ENCODE results near the gene PLD2.
"Not testable (repeated sequence)": the region's sequence is repeated elsewhere in the genome, so short reads cannot be mapped to it uniquely, and the experiment has no call there.

The PLD2 gene

GRCh38 chr17:4858068-4858881 lies 51.3 kb downstream of the PLD2 start:
- no peak for DNase-seq

GRCh38 chr17:4858882-4859260 lies 51.9 kb downstream of the PLD2 start:
- DNase-seq: no peak

DNA sequence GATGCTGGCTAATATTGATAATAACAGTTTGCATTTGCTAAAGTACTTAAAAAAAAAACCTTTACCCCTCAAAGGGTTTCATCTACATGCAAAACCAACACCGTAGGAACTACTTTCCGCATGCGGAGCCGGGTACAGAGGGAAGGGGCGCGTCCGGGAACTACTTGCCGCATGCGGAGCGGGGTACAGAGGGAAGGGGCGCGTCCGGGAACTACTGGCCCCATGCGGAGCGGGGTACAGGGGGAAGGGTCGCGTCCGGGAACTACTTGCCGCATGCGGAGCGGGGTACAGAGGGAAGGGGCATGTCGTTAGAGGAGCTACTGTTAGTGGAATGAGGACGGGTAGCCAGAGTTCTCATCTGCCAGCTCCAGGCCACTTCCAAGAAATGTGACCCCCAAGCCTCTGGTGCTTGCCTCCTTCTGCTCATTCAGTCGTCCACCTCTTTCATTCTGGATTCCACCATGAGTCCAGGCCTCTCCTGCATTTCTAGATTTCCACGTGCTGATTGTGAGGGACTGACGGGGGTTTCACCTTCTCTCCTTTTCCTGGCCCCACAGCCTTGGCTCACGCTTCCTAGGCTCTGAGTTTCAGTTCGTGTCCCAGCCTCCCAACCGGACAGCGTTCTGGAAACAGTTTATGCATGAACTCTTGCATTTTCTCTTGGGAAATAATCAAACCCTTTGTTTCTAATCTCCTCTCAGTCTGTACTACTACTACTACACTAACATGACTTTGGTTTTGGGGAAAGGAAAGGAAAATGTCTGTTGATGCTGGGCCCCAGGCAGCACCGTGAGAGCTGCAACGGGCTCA lies 53.1 kb downstream of the PLD2 start:
- no peak for DNase-seq

GRCh38 chr17:4860651-4861050 lies 53.7 kb downstream of the PLD2 start:
- DNase-seq: no peak

DNA sequence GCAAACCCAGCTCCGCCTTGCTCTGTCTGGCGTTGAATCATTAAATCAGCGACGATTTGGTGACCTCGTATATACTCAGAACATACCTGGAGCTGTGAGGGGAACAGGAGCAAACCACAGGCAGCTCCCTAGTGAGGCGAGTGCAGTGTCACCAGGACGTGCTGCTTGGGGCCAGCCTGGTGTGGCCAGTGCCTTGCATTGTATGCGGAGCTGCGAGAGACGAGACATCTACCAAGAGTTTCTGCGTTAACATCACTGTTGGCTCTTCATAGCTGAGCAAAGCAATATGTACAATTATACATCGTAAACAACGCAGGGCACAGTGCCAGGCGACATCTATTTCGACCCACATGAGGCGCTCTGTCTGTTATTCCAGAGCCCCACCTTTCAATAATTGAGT lies 54.1 kb downstream of the PLD2 start:
- no peak for DNase-seq

DNA sequence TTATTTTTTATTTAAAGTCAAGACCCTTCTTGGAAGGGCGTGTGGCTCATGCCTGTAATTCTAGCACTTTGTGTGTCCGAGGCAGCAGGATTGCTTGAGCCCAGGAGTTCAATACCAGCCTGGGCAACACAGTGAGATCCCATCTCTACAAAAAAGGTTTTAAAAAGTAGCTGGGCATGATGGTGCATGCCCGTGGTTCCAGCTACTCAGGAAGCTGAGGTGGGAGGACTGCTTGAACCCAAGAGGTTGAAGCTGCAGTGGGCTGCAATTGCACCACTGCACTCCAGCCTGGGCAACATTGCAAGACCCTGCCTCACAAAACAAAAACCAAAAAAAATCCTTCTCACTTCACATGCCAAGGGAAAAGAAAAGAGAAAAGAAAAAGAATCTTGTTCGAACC lies 55.8 kb downstream of the PLD2 start:
- DNase-seq: no peak

DNA sequence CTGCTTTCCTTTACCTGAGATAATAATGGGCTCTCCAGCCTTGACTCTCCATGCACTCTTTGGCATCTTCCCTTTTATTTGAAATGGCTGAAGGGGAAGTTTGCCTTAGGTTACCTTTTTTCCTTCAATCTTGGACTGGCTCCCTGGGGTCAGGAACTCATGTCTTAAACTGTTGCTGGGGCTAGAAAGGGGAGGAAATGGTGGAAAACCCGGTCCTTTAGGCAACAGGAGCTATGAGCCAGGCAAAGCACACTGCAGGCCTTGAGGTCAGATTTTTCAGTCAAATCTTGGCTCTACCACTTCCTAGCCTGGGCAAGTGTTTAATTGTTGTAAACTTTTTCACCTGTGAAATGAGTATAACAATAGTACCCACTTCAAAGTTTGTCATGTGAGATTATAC lies 56.4 kb downstream of the PLD2 start:
- no peak for DNase-seq

- DNase-seq: not testable (repeated sequence)
Observed at GRCh38 chr17:4867535-4867934, 60.6 kb downstream of the PLD2 start.

- DNase-seq: not testable (repeated sequence)
Observed at GRCh38 chr17:4869058-4869998, 62.4 kb downstream of the PLD2 start.

DNA sequence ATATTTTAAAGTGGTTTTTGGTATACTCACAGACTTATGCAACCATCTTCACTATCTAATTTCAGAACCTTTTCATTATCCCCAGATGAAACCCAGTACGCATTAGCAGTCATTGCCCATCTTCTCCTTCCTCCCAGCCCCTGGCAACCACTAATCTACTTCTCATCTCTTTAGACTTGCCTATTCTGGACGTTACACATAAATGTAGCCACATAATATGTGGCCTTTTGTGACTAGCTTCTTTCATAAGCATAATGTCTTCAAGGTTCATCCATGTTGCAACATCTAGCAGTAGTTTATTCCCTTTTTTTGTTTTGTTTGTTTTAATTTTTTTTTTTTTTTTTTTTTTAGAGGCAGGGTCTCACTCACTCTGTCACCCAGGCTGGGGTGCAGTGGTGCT lies 63.9 kb downstream of the PLD2 start:
- DNase-seq: no peak

DNA sequence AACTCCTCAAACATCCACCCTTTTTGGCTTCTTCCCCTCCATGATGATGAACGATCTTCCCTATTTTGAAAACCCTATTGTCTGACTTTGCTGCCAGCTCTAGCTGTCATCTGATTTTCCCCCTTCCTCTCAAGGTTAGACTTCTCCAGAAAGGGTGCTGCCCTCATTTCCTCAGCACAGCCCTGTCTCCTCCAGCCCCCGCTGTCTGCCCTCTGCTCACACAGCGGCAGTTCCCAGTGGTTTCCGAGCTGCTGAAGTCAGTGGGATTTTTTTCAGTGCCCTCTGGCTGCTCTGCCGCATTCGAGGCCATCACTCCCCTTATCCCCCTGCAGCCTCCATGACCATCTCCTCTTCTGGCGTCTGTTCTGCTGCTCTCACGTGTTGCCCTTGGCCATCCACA lies 65.8 kb downstream of the PLD2 start:
- DNase-seq: no peak
